Measurements from ENCODE around the gene COL5A2.

The COL5A2 gene

DNA sequence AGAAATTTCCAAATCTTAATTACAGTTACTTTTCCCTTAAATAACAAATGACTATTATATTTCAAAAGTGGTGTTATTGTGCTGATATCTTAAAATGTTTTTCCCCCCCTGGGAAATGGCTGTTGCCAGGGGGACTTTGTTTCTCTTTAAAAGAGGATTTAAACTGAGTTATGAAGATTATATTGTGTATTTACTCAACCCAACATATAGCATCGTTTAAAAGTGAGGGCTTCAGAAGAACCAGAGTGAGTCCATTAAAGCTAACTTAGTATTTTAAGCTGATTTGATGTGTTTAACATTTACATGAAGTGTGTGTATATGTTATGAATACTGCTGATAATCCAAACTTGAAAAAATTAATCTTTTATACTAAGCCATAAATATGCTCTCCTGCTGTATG lies 81.6 kb downstream of the COL5A2 start:
- no peak for DNase-seq (ENCODE audit: low read depth)

DNA sequence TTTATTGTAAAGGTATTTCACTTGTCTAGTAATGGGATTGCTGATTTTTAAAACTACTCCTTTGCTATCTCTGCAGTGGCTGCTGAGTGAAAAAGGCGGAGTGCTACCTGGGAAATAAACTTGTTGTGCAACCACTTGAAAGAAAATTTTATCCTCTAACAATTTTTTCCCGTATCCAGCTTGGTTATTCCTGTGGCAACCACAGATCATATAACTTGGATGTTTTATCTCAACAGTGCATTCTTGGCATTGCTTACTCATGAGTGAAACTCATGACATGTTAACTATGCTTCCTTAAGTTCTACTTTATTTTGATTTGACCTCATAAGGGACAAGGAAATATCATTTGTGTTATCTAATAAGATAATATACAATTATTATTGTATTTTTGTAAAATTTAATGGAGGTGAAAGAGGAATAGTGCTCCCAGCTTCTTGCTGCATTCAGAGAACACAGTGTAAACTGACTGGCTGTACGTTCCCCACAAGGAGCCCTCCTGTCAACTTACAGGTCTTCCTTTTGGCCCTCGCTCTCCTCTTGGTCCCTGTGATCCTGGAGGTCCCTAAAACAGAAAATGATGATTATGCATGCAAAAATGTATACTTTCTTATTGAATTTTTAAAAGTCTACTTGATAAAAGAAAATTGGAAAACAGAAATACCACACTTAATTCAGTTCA lies 82.7 kb downstream of the COL5A2 start:
- peak; percentile 73 for DNase-seq (ENCODE audit: low read depth)

DNA sequence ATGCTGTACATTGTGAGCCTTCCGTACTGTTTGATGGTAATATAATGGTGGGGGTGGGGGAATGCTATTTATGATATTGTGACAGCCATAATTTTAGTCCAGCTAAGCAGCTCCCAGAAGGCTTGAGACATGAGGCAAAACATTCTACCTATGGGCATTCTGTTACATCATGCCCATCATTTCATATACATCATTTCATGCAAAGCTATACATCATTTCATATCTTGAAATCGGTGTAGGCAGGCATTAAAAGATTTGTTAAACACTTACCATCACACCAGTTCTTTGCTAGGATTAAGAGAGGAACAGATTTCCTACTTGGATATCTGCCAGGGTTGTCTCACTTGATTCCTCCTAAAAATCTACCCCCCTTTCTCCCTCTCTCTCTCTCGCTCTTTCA lies 84.5 kb downstream of the COL5A2 start:
- no peak for DNase-seq (ENCODE audit: low read depth)

DNA sequence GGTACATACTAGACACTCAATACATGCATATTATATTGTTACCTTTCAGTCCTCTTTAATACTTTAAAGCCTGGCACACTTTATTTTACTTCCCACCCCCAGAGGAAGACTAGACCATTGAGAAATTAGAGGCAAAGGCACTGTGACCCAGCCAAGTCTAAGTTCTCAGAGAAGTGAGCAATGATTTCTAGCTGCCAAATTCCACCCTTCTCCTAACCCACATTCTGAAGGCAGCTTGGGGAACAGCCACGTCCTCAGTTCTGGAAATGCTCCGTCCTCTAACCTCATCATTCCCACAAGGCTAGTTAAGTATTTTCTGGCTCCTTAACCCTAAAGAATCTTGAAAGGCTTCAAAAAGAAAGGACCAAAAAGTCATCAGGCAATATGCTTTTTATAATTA lies 86.6 kb downstream of the COL5A2 start:
- DNase-seq (ENCODE audit: low read depth): peak; percentile 90

DNA sequence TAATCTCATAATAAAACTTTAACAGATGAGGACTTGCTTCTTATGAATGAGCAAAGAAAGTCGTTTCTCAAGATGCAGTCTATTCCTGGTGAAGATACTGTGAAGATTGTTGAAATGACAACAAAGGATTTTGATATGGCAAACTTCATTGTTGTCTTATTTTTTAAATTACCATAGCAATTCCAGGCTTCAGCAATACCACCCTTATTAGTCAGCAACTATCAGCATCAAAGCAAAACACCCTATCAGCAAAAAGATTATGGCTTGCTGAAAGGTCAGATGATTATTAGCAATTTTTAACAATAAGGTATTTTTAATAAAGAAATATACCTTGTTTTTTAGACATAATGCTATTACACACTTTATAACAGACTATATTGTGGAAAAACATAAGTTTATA lies 88.3 kb downstream of the COL5A2 start:
- no peak for DNase-seq (ENCODE audit: low read depth)

DNA sequence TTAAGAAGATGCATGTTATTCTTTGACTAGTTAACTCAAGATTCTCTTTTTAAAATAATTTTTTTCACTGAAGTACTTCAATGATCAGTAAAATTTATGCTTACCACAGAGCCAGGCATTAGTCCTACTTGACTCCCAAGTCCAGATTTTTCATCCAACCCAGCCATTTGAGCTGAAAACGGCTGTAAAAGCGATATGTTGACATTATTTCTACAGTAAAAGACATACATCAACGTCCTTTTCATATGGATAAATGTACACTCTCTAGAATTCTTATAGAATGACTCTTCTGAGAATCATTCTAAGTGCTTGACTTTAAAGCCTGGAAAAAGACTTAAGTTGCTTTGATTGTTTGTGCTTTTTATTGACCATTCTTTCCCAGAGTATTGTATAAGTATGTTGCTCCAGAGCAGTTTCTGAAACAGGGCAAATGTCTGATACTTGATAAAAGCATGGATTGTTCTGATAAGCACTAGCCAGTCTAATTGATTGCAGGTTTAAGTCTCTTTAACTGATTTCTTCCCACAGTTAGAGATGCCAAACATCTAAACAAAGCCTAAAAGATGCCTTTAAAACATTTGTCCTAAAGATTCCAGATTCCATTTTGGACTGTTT lies 90.9 kb downstream of the COL5A2 start:
- DNase-seq (ENCODE audit: low read depth): no peak

DNA sequence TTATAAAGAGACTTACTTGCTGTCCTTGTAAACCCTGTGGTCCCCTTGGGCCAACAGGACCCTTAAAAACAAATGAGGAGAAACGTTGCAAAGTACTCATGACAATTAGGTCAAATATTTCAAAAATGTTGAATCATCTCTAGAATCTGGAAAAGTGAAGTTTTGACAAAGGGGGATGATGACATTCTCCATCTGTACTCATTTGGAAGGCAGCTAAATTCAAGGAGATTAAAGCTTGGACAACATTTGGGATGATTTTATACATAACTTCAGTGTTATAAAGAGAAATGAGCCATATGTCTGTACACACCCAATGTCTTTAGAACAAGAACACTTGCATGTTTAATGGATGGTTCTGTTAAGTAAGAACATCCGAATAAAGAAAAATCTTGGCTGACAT lies 92.9 kb downstream of the COL5A2 start:
- peak; percentile 57 for DNase-seq (ENCODE audit: low read depth)

DNA sequence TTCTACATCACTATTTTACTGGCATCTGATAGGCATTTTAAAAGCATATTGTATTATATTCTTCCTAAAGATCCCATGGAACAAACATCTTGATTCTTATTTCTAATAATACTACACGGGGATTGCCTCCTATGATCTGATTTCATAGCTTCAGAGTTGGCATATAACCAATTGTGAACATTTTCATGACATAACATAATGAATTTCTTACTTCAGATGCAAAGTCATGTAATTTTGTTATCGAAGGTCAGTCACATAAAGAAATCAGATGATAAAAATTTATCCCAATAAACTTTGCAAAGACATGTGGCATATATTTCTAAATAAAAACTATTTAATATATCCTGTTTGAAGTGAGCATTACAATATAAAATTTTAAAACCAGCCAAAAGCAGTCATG lies 93.3 kb downstream of the COL5A2 start:
- no peak for DNase-seq (ENCODE audit: low read depth)

DNA sequence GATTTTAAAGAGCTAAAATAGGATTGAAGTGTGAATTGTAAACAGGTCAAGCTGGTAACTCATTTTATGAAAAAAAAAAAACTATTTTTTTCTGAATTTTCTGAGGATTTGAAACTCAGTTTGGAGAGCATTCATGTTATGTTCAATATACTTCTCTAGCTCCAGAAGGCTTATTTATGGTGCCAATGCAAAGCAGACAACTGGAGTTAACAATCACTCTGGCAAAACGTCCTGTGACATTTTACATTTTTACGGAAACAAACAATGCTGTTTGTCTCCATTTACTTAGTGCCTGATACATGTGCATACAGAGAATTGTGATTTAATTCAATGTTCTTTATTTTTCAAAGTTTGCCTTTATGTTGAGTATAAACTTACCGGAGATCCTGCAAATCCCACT lies 96.0 kb downstream of the COL5A2 start:
- DNase-seq (ENCODE audit: low read depth): no peak

DNA sequence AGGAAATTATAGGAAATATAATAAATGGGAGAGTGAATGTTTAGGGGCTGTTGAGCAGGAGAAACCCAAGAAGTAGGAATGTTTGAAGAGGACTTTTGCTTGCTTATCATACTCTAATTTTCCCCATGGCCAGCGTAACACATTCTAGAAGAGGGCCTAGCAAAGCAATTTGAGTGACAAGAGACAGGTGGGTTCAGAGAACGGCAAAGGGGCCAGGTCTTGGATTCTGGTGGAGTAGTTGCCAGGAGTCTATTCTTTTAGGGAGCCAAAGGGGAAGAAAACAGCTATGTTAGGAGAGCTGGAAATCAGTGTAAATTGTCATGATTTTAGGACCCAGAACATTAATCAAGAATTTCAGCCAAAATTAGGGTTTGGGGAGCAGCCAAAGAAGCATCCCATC lies 96.5 kb downstream of the COL5A2 start:
- no peak for DNase-seq (ENCODE audit: low read depth)

DNA sequence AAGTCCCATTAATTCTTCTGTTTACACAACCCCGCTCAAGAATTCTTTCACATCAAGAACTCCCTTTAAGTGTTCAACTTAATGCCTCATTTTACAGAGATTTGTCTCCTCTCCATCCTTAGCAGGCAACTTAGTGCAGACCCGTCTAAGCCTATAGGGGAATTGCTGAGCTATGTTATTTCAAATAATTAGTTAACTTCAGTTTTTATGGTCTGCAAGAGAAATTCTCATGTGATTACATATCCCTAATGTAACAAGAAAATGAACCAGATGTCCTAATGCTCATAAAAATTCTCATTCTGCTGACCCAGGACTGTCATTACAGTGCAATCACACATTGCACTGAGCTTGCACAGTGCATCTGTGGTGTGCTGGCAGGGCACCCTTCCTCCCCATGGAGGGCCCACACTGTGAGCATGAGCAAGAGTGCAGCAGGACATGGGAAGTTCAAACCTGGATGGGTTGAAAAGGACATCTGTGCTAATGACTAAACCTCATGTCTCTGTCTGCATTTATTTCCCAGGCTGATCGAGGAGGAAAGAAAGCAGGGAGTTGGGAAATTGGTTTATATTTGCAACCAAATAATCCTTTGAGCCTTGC lies 97.1 kb downstream of the COL5A2 start:
- no peak for DNase-seq (ENCODE audit: low read depth)

DNA sequence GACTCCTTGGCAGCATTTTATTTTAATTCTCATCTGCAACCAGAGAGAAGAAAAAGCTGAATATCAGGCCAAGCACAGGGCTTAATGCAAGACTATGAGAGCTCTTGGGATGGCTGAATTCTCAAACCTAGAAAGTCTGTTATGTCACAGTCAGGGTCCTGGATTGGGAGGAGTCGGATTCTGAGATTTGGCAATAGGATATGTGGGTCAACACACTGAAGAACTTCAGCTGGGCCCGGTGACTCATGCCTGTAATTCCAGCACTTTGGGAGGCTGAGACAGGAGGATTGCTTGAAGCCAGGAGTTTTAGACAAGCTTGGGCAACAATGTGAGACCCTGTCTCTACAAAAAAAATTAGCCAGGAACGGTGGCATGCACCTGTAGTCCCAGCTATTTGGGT lies 103.0 kb downstream of the COL5A2 start:
- no peak for DNase-seq (ENCODE audit: low read depth)

DNA sequence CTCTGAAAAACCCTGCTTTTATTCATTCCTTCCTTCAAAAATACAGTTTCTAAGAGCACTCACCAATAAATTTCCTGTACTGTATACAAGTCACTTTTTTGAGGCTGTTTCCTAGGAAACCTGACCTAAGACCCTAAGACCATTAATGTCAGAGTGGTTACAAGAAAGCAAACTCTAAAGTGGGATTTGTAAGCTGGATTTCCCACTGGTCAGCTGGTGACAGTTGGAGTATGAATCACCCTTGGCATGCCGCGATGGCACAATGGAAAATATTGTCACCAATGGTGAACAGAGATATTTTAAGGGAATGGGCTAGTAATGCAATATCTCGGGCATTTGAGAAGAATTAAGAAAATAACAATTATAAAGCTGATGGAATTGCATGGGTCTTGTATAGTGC lies 103.4 kb downstream of the COL5A2 start:
- DNase-seq (ENCODE audit: low read depth): no peak

DNA sequence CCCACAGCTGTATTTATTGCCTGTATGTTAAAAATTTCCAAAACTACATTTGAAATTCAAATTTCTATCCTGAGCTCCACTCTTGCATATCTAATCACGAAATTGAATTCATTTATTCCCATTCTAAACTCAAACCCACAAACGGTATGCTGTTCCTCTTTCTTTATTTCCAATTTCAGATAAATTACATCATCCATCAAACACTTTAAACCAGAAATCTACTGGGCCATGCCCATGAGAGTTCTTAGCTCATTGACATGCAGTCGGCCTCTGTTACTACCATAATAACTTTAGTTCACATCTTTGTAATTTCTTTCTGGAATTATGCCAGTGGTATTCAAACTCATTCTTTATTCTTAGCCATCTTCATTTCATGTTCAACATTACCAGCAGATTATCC lies 105.1 kb downstream of the COL5A2 start:
- DNase-seq (ENCODE audit: low read depth): no peak

DNA sequence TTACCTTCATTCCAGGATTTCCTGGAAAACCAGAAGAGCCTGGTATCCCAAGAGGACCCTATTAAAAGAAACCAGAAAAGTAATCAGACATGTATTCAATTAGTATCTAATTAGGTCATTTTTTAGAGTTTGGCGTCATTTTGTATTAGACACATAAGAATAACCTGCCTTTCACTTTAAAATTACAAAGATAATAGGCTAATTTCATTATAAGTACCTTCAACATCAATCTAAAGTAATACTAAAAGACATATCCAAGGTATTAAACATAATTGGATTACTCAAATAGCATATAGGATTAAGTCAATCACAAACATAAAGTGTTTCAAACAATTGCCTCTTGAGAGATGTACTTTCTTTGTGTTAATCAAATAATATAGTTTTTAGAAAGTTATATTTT lies 107.5 kb downstream of the COL5A2 start:
- no peak for DNase-seq (ENCODE audit: low read depth)

DNA sequence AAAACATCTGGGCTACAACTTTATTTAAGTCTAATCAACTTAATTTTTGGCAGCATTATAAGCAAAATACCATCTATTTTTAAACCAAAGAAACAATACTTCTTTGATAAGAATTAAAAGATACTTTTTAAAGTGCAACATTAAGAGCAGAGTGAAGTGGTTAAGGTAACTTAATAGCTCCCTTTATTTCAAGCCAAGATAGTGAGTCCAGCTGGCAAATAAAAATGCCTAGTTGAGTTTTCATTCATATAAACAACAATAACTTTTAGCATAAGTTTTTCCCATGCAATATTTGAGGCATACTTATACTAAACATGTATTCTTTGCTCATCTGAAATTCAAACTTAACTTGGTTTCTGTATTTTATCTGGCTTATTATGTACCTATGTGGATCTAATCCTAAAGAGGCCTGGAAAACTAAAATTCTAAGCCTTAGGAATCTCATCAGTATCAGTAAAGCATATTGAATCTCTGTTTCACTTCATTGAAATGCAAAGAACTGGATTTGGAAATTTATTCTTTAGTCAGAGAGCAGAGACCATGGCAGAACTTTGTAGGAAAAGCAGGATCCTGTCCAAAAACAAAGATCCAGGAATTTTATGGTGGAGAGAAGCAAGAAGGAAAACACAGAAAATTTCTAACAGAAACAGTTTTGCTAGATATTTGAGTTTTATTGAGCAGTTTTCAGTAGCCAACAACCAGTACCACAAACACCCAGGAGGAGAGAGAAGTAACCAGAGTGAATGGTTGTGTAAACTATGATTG lies 109.5 kb downstream of the COL5A2 start:
- DNase-seq (ENCODE audit: low read depth): no peak

DNA sequence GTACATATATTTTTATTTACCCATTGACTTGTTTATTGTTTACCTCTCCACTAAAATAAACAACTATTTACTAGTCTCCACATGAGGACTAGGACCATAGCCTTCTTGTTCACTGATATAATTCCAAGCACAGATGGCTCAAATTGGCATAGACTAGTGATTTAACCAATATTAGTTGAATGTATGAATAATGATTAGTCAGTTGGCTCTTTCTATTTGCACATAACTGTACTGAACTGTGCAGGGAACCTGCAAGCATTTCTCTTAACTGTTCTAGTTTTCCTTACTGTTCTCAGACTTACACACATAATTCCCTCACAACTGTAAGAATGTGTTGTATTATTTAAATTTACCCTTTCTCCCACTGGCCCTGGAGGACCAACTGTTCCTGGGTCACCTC lies 113.5 kb downstream of the COL5A2 start:
- no peak for DNase-seq (ENCODE audit: low read depth)

DNA sequence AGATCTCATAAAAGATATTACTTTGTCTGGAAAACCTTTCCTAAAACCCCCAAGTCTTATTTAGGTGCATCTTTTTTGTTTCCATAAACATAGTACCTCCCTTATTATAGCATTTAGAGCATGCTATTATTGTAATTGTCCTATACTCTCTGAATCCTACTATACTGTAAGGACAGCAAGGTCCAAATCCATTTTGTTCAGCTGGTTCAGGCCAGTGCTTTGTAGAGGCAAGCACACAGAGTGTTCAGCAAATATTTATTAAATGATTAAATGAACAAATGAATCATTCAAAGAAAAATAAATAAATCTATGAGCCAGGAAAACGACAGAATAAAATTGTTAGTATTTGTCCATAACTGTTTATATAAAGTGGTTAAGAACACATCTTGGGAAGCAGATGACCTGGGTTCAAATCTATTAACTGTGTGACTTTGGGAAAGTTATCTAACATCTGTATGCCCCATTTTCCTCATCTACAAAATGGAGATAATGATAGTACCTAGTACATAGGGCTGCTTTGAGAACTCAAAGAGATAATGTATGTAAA lies 119.4 kb downstream of the COL5A2 start:
- no peak for DNase-seq (ENCODE audit: low read depth)

DNA sequence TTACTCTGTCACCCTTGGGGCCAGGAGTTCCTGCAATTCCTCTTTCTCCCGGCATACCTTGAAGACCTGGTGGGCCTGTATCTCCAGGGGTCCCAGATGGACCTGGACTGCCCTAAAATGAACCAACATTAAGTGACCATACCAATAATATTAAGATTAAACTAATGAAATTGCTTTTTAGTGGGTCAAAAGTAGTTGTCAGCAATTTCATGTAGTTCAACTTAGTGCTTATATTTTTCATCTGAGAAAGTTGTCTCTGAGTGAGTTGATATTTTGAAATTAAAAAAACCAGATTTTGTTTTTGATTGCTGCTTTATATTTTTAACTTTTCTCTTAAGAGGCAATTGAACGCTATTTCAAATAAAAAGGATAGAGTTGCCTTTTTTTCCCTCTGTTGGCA lies 122.2 kb downstream of the COL5A2 start:
- no peak for DNase-seq (ENCODE audit: low read depth)

DNA sequence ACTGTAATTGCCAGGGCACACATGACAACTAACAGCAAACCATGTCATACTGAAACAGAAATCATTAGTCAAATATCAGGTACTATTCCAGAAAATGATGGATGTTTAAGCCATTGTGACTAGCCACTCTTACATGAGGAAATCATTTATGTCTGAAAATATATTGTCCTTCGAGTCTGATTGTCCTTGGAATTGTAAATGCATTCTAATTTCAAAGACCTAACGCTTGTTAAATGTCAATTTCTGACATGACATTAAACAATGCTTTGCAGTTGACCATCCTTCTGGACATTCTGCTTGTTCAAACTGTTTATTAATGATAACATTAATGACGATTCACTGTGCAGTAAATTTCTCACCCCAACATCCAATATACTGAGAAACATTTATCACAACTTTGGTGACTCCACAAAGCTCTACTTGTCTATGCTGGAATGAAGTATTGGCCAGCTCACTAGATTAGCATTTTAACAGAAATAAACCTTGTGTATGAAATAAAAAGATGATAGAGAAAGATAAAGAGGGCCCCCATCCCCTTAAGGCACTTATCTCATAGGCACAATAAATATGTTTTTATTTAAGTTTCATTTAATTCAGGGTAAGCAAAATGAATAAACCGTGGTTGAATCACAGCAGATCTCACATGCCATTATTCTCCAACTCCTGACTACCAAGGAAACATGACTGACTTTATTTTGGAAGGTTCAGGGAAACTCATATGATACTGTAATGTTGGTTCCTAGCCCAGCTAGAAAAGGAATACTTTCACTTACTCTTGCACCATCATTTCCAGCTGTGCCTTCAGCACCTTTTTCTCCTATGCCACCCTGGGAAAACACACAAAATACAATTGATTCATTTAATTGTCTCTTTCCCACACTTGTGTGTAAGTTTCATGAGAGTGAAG lies 123.1 kb downstream of the COL5A2 start:
- DNase-seq (ENCODE audit: low read depth): peak; percentile 44

DNA sequence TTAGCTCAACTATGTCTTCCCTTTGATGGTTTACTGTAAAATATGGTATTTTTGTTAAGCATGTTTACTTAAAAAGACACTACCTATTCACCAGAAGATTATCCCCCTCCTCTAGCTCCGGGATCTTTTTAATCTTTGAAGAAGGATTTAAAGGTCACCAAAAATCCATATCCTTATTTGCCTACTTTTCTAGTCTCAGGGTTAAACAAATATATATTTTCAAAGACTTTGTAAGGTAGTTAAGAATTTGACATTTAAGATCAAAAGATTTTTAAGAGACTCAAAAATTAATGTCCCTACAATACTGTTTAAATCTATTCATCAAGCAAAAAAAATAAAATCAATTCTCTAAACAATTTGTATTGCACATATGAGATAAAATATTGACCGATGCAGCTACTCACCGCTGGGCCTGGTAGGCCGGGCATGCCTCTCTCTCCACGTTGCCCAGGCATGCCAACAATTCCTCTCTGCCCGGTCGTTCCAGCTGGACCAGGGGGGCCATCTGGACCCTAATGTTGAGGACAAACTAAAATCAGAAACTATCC lies 129.3 kb downstream of the COL5A2 start:
- DNase-seq (ENCODE audit: low read depth): no peak

All from fibroblast of gingiva (primary cell).